Measurements from ENCODE around the gene UVRAG.

UVRAG gene

GRCh38 chr11:76119779-76120178, 304.8 kb downstream of the UVRAG start:
- no peak for DNase-seq (ENCODE audit: low read depth)

GRCh38 chr11:76120513-76121101, 305.6 kb downstream of the UVRAG start:
- no peak for DNase-seq (ENCODE audit: low read depth)

GRCh38 chr11:76123248-76123647, 308.2 kb downstream of the UVRAG start:
- DNase-seq (ENCODE audit: low read depth), result no peak

- DNase-seq (ENCODE audit: low read depth), result no peak
These were observed 310.1 kb downstream of the UVRAG start for GRCh38 chr11:76124905-76125770.

GRCh38 chr11:76129729-76130128, 314.7 kb downstream of the UVRAG start:
- no peak for DNase-seq (ENCODE audit: low read depth)

GRCh38 chr11:76131142-76131541, 316.1 kb downstream of the UVRAG start:
- no peak for DNase-seq (ENCODE audit: low read depth)

- no peak for DNase-seq (ENCODE audit: low read depth)
These were observed 316.9 kb downstream of the UVRAG start for GRCh38 chr11:76131671-76132631.

GRCh38 chr11:76134239-76134638, 319.2 kb downstream of the UVRAG start:
- DNase-seq (ENCODE audit: low read depth), result no peak

GRCh38 chr11:76135491-76135890, 320.5 kb downstream of the UVRAG start:
- no peak for DNase-seq (ENCODE audit: low read depth)

GRCh38 chr11:76139314-76139713, 324.3 kb downstream of the UVRAG start:
- DNase-seq (ENCODE audit: low read depth), result no peak

GRCh38 chr11:76140912-76141574, 326.0 kb downstream of the UVRAG start:
- DNase-seq (ENCODE audit: low read depth), result no peak

- no peak for DNase-seq (ENCODE audit: low read depth)
These were observed 327.0 kb downstream of the UVRAG start for GRCh38 chr11:76141901-76142588.

- DNase-seq (ENCODE audit: low read depth), result no peak
These were observed 328.3 kb downstream of the UVRAG start for GRCh38 chr11:76143274-76143673.

- no peak for DNase-seq (ENCODE audit: low read depth)
These were observed 332.2 kb downstream of the UVRAG start for GRCh38 chr11:76147106-76147740.

- no peak for DNase-seq (ENCODE audit: low read depth)
These were observed 333.2 kb downstream of the UVRAG start for GRCh38 chr11:76148231-76148630.

GRCh38 chr11:76148941-76149613, 334.1 kb downstream of the UVRAG start:
- no peak for DNase-seq (ENCODE audit: low read depth)

GRCh38 chr11:76149713-76150112, 334.7 kb downstream of the UVRAG start:
- DNase-seq (ENCODE audit: low read depth), result no peak

GRCh38 chr11:76150141-76150540, 335.1 kb downstream of the UVRAG start:
- DNase-seq (ENCODE audit: low read depth), result no peak

- no peak for DNase-seq (ENCODE audit: low read depth)
These were observed 336.6 kb downstream of the UVRAG start for GRCh38 chr11:76151556-76152085.

Measured in stimulated activated CD8-positive, alpha-beta memory T cell treated with anti-CD3 and anti-CD28 coated beads, Interleukin-12 subunit alpha, Interleukin-12 subunit beta, amount 100 ng/mL, for 4 hours (primary cell).